Natural killer cell (primary cell): Measurements from ENCODE around the gene PFKP. TPM values are rescaled to one million over a fixed set of nuclear protein-coding genes. Genes with fewer than 3 reads are reported as not detected.

Experiments used
- ATAC-seq, 3 donors: fragments of 150-1000 bp in 2 of 3; fragments of 200-7000 bp in 1 of 3; cut with Tn5 transposase; 1 replicate in 1 of 3; 2 replicates in 2 of 3; pipeline ENCODE4 v1.10.0; 2021; ENCODE audit warnings: mild to moderate bottlenecking in 2 of 3, moderate library complexity in 2 of 3
- DNase-seq, 2 donors: peaks; one replicate each; pipeline versions ENCODE4 v3.0.0 to v3.0.0-alpha.2; 2013 to 2021; ENCODE audit warnings: mixed read lengths in 1 of 2
- H3K27ac ChIP-seq: one replicate; pipeline ENCODE4 v1.5.1; 2013; ENCODE audit warnings: mild to moderate bottlenecking, low read length
- H3K27me3 ChIP-seq: one replicate; pipeline ENCODE4 v1.6.1; 2013; ENCODE audit warnings: low read length; ENCODE audit not compliant: control insufficient read depth, insufficient read depth
- H3K36me3 ChIP-seq: one replicate; pipeline ENCODE4 v1.6.1; 2013; ENCODE audit warnings: low read length; ENCODE audit not compliant: control insufficient read depth, insufficient read depth
- H3K4me1 ChIP-seq: one replicate; pipeline ENCODE4 v1.6.1; 2013; ENCODE audit warnings: low read length; ENCODE audit not compliant: control insufficient read depth, insufficient read depth
- H3K4me3 ChIP-seq: one replicate; pipeline ENCODE4 v1.5.1; 2013; ENCODE audit warnings: low read length
- H3K9me3 ChIP-seq: one replicate; pipeline ENCODE4 v1.6.1; 2013; ENCODE audit warnings: low read length; ENCODE audit not compliant: control insufficient read depth, insufficient read depth
- H3K27ac Mint-ChIP-seq, 2 donors: one replicate each; pipeline ENCODE4 v1.8.0; 2022; ENCODE audit warnings: mild to moderate bottlenecking in 2 of 2, mixed read lengths in 2 of 2, moderate library complexity in 1 of 2
- H3K27me3 Mint-ChIP-seq, 2 donors: one replicate each; pipeline ENCODE4 v1.8.0; 2022; ENCODE audit warnings: low read depth in 2 of 2, mixed read lengths in 2 of 2
- H3K36me3 Mint-ChIP-seq: one replicate; pipeline ENCODE4 v1.8.0; 2022; ENCODE audit warnings: mixed read lengths
- H3K4me1 Mint-ChIP-seq, 2 donors: one replicate each; pipeline ENCODE4 v1.8.0; 2022; ENCODE audit warnings: mixed read lengths in 2 of 2
- H3K4me3 Mint-ChIP-seq: one replicate; pipeline ENCODE4 v1.8.0; 2022; ENCODE audit warnings: mild to moderate bottlenecking, moderate library complexity, mixed read lengths
- H3K9me3 Mint-ChIP-seq, 2 donors: one replicate each; pipeline ENCODE4 v1.8.0; 2022; ENCODE audit warnings: mixed read lengths in 2 of 2
- WGBS: methylation state at CpG from one replicate; pipeline ENCODE4 v1.1.7; 2013; ENCODE audit warnings: missing lambda C conversion rate; ENCODE audit not compliant: insufficient coverage; 5-methylcytosine and 5-hydroxymethylcytosine counted together
- intact Hi-C: fragments of 100-400 bp; cut with micrococcal nuclease; formaldehyde crosslinking; loops from one replicate; pipeline ENCODE4 v1.14.2; 2022
- total RNA-seq, 4 donors: library from RNA; stranded (reverse); fragments of 120-200 nt in 1 of 4; gene quantifications; one replicate each; pipeline versions ENCODE4 v1.2.3 to v1.2.4, GENCODE V29; 2013 to 2022
- TF ChIP-seq, protein P1 (sequence below): fragments of 200-600 bp; IDR thresholded peaks from one replicate; pipeline ENCODE4 v1.8.0; 2022; ENCODE audit warnings: antibody characterized with exemption

PFKP gene
- total RNA-seq, 3 donors from 2014 or later (not counting 1 experiment from before 2014, with no cell fraction given) = 43.9 to 62.4 (median 47.4) TPM

DNA sequence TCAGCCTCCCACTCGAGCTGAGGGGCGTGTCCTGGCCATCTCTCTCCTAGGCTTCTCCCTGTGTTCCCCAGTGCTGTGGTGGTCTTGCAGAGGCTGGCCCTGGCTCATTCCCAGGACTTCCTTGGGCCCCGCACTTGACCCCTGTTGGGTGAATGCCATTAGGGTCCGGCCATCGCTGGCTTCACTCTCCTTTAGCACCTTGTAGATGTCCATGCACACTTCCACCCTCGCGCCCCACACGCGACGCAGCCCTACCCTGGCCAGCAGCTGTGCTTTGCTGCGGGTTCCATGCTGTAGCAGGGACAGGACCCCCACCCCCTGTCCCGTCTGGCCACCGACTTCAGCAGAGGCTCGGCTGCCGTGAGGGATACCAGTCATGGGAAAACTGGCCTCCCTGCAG lies 58.9 kb downstream of the PFKP start:
- Mint-ChIP-seq H3K9me3 (no peaks in the 10 kb centered on the region), H3K4me3 (no peak overlapping the region), H3K36me3 (no peaks in the 10 kb centered on the region), H3K4me1 (no peaks in the 10 kb centered on the region), H3K27me3 (no peaks in the 10 kb centered on the region), H3K27ac (no peak overlapping the region)
- Histone ChIP-seq H3K4me1 (no peaks in the 10 kb centered on the region), H3K27me3 (no peaks in the 10 kb centered on the region), H3K4me3 (no peak overlapping the region), H3K9me3 (no peaks in the 10 kb centered on the region), H3K36me3 (peaks cover 29% of the 10 kb centered on the region), H3K27ac (no peak overlapping the region)
- 98% methylated on average over 15 of the region's 15 CpGs for WGBS
- intact Hi-C loops = no loop called here
- TF ChIP-seq, protein P1, sequence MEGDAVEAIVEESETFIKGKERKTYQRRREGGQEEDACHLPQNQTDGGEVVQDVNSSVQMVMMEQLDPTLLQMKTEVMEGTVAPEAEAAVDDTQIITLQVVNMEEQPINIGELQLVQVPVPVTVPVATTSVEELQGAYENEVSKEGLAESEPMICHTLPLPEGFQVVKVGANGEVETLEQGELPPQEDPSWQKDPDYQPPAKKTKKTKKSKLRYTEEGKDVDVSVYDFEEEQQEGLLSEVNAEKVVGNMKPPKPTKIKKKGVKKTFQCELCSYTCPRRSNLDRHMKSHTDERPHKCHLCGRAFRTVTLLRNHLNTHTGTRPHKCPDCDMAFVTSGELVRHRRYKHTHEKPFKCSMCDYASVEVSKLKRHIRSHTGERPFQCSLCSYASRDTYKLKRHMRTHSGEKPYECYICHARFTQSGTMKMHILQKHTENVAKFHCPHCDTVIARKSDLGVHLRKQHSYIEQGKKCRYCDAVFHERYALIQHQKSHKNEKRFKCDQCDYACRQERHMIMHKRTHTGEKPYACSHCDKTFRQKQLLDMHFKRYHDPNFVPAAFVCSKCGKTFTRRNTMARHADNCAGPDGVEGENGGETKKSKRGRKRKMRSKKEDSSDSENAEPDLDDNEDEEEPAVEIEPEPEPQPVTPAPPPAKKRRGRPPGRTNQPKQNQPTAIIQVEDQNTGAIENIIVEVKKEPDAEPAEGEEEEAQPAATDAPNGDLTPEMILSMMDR = no peak
- ATAC-seq (peak in 1 of 3 donors; percentile 4), DNase-seq (no peak)

DNA sequence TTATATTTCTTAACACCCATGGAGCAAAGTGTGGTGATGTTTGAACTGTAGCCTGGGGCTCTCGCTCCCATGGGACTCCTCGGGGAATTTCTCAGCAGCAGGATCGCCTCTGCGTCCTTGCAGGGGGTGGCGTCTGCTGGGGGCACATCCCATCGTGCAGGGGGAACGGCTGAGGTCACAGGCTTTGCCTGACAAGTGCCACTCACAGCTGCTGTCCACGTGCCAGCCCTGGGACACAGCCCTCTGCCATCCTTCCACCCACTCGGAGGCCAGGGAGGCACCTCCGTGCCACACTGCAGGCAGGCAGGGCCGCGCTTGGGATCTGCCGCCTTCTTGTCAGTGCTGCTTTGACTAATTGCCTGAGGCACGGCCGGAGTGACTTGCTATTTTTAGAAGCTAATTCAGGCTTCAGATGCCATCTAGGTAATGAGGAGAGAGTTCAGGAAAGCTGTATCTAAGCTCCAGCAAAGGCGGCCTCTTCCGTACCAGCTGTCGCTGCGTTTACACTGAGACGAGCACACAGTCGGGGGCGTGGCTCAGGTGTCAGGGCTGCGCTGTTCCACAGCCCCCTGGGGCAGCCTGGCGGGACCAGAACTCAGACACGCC lies 59.5 kb downstream of the PFKP start:
- Histone ChIP-seq H3K27me3 (no peaks in the 10 kb centered on the region), H3K9me3 (no peaks in the 10 kb centered on the region), H3K4me1 (no peaks in the 10 kb centered on the region), H3K4me3 (no peak overlapping the region), H3K36me3 (peaks cover 30% of the 10 kb centered on the region), H3K27ac (no peak overlapping the region)
- Mint-ChIP-seq H3K4me1 (no peaks in the 10 kb centered on the region), H3K27me3 (no peaks in the 10 kb centered on the region), H3K36me3 (no peaks in the 10 kb centered on the region), H3K27ac (no peak overlapping the region), H3K4me3 (no peak overlapping the region), H3K9me3 (no peaks in the 10 kb centered on the region)
- ATAC-seq (no peak), DNase-seq (no peak)
- intact Hi-C loops = no loop called here
- TF ChIP-seq, protein P1 = no peak
- 92% methylated on average over 25 of the region's 25 CpGs for WGBS

DNA sequence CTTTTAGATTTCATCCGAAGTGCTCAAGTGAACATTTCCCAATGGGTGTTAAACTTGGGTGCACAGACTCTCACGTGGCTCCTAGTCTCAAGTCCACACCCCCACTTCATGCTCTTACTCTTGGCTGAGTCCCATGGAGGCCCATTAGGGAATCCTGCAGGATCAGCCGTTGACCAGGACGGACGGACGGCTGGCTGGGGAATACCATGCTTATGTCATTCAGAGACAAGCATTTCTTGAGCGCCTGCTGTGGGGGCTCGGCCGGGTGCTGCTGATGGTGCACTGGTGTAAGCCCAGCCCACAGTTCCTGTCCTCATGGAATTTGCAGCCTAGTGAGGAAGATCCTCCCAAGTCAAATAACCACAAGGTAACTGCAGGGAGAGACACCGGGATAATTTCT lies 60.6 kb downstream of the PFKP start:
- Histone ChIP-seq H3K4me1 (no peaks in the 10 kb centered on the region), H3K4me3 (no peak overlapping the region), H3K9me3 (no peaks in the 10 kb centered on the region), H3K36me3 (peaks cover 28% of the 10 kb centered on the region), H3K27ac (no peak overlapping the region), H3K27me3 (no peaks in the 10 kb centered on the region)
- ATAC-seq = no peak
- Mint-ChIP-seq H3K27me3 (no peaks in the 10 kb centered on the region), H3K4me3 (no peak overlapping the region), H3K4me1 (no peaks in the 10 kb centered on the region), H3K9me3 (no peaks in the 10 kb centered on the region), H3K27ac (no peak overlapping the region), H3K36me3 (no peaks in the 10 kb centered on the region)
- TF ChIP-seq, protein P1 = no peak
- WGBS = 99% methylated on average over 10 of the region's 10 CpGs
- intact Hi-C loops = no loop called here
- no peak for DNase-seq
